Measurements from ENCODE around the gene COL23A1.

Gene COL23A1

GRCh38 chr5:178519155-178519554, 71.0 kb downstream of the COL23A1 start:
- TF ChIP-seq, protein P1, sequence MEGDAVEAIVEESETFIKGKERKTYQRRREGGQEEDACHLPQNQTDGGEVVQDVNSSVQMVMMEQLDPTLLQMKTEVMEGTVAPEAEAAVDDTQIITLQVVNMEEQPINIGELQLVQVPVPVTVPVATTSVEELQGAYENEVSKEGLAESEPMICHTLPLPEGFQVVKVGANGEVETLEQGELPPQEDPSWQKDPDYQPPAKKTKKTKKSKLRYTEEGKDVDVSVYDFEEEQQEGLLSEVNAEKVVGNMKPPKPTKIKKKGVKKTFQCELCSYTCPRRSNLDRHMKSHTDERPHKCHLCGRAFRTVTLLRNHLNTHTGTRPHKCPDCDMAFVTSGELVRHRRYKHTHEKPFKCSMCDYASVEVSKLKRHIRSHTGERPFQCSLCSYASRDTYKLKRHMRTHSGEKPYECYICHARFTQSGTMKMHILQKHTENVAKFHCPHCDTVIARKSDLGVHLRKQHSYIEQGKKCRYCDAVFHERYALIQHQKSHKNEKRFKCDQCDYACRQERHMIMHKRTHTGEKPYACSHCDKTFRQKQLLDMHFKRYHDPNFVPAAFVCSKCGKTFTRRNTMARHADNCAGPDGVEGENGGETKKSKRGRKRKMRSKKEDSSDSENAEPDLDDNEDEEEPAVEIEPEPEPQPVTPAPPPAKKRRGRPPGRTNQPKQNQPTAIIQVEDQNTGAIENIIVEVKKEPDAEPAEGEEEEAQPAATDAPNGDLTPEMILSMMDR (IDR thresholded peaks at IDR 0.05) = no peak
- Histone ChIP-seq H3K27ac (no peak overlapping the region), H3K4me3 (no peak overlapping the region)
- no peak for DNase-seq (ENCODE audit: low spot score)

DNA sequence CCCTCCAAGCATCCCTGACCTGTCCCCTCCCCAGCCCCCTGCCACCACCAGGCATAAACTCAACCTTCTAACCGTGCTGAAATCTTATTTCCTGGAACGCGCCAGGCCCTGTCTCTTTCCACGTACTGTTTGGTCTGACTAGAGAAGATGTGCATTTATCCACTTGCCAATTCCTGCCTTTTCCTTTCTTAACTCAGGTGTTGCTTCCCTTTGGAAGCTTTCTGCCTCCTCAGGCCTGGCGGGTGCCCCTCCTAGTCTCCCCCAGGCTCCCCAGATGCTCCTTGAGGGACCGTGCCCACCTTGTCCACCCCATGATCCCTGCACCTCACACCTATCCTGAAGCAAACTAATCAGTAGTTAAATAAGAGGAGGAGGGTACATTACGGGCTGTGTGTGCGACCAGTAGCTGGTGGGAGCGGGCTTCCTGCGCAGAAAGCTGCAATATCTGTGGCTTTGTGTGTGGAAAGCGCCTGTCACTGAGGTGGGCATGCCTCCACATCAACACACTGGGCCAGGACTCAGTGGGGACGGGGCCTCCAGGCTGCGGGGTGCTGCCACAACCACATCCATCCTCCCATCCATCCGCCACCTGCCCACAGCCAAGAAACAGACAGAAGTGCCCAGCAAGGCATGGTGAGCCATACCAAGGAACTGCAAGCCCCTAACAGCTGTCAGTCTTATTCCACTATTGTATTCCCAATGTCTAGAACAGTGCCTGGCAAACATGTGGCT, 73.5 kb downstream of the COL23A1 start:
- Histone ChIP-seq H3K27ac (no peak overlapping the region), H3K4me3 (no peak overlapping the region)
- no peak for DNase-seq (ENCODE audit: low spot score)
- TF ChIP-seq, protein P1 (IDR thresholded peaks at IDR 0.05) = no peak

- Histone ChIP-seq H3K4me3 (no peak overlapping the region), H3K27ac (no peak overlapping the region)
- TF ChIP-seq, protein P1 (IDR thresholded peaks at IDR 0.05) = no peak
- DNase-seq (ENCODE audit: low spot score) = no peak
Observed at GRCh38 chr5:178515776-178516503, 74.3 kb downstream of the COL23A1 start.

DNA sequence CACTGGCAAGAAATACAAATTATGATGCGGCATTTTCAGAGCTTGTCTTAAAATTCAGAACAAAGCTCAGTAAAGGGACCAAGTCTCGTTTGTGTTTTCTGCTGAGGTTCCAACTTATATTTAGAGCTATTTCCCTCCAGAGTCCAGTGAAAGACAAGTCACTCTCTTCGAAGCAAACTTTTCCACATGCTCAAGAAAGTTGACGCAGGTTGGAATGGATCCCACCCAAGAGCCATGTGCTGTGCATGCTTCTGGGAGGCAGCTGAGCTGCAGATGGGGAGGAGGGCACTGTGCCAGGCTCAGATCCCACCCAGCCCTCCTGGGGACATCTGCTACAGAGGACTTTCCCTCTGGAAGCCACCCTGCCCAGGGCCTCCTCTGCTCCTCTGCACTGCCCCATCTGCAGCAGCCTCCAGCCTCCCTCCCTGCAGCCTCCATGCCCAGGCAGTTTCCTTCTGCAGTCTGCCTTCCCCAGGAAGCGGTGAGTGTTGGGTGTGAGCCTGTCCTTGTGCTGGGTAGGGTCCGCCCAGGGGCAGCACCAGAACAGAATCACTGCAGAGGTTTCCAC, 75.3 kb downstream of the COL23A1 start:
- no peak for DNase-seq (ENCODE audit: low spot score)
- TF ChIP-seq, protein P1 (IDR thresholded peaks at IDR 0.05) = no peak
- no peak overlapping the region for H3K4me3 ChIP-seq
- no peak overlapping the region for H3K27ac ChIP-seq

GRCh38 chr5:178511172-178511571, 79.0 kb downstream of the COL23A1 start:
- DNase-seq (ENCODE audit: low spot score) = no peak
- Histone ChIP-seq H3K4me3 (no peak overlapping the region), H3K27ac (no peak overlapping the region)
- TF ChIP-seq, protein P1 (IDR thresholded peaks at IDR 0.05) = no peak

DNA sequence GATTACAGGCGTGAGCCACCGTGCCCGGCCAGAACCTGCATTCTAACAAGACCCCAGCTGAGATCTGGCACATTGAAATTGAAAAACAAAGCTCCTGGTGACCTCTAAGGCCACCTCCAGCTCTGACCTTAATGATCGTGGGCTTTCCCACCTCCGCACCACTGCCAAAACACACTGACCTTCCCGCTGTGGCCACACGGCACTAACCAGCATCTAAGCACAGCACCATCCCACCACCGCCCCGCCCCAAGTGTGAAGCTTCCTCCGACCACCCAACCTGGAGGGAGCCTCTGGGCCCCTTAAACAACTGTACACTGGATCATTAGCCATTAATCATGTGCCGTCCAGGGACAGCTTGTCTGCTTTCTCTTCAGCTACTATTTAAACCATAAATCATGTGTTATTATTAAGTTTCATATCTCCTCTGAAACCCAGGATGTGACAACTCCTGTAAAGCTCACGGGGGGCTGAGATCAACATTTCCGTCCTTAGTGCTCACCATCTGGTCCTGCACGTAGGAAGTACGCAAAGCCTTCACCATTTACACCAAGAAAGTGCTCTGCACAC, 80.6 kb downstream of the COL23A1 start:
- Histone ChIP-seq H3K4me3 (no peak overlapping the region), H3K27ac (no peak overlapping the region)
- TF ChIP-seq, protein P1 (IDR thresholded peaks at IDR 0.05) = no peak
- DNase-seq (ENCODE audit: low spot score) = no peak
